BE2C (cell line): Measurements from ENCODE around the gene GTF2A1L.

Experiments
- DNase-seq: peaks from one replicate; pipeline ENCODE4 v3.0.0-alpha.2; 2020
- H3K27me3 ChIP-seq: fragments of 250-450 bp; sonication (Bioruptor Pico); 2 replicates; pipeline ENCODE4 v1.5.1; 2020; ENCODE audit warnings: mild to moderate bottlenecking
- H3K36me3 ChIP-seq: fragments of 250-450 bp; sonication (Bioruptor Pico); 2 replicates; pipeline ENCODE4 v1.5.1; 2020; ENCODE audit warnings: mild to moderate bottlenecking
- H3K4me1 ChIP-seq: fragments of 250-450 bp; sonication (Bioruptor Pico); 2 replicates; pipeline ENCODE4 v1.5.1; 2020
- H3K4me3 ChIP-seq: 2 replicates; pipeline ENCODE4 v1.5.1; 2011; ENCODE audit warnings: low read depth, low read length
- H3K9me3 ChIP-seq: fragments of 250-450 bp; sonication (Bioruptor Pico); 2 replicates; pipeline ENCODE4 v1.5.1; 2020
- CTCF ChIP-seq: IDR thresholded peaks from 2 replicates; pipeline ENCODE4 v1.5.1; 2012; ENCODE audit warnings: mild to moderate bottlenecking, low read depth, low read length

GTF2A1L gene

GRCh38 chr2:48712151-48712550 is 94.5 kb downstream of the GTF2A1L start:
- H3K27me3 ChIP-seq, result no peaks in the 10 kb centered on the region
- H3K36me3 ChIP-seq, result no peaks in the 10 kb centered on the region
- TF ChIP-seq CTCF, result no peak
- no peaks in the 10 kb centered on the region for H3K4me1 ChIP-seq
- H3K4me3 ChIP-seq, result no peak overlapping the region
- no peak for DNase-seq
- no peaks in the 10 kb centered on the region for H3K9me3 ChIP-seq

GRCh38 chr2:48713647-48714046 is 96.0 kb downstream of the GTF2A1L start:
- Histone ChIP-seq H3K4me3 (no peak overlapping the region), H3K36me3 (no peaks in the 10 kb centered on the region), H3K9me3 (no peaks in the 10 kb centered on the region), H3K4me1 (no peaks in the 10 kb centered on the region), H3K27me3 (no peaks in the 10 kb centered on the region)
- TF ChIP-seq CTCF, result no peak
- DNase-seq, result no peak

- H3K36me3 ChIP-seq, result no peaks in the 10 kb centered on the region
- no peak overlapping the region for H3K4me3 ChIP-seq
- no peaks in the 10 kb centered on the region for H3K27me3 ChIP-seq
- DNase-seq, result no peak
- no peaks in the 10 kb centered on the region for H3K4me1 ChIP-seq
- H3K9me3 ChIP-seq, result no peaks in the 10 kb centered on the region
- TF ChIP-seq CTCF, result no peak
Observed at GRCh38 chr2:48714245-48714644, 96.6 kb downstream of the GTF2A1L start.

- Histone ChIP-seq H3K9me3 (no peaks in the 10 kb centered on the region), H3K4me1 (no peaks in the 10 kb centered on the region), H3K4me3 (no peak overlapping the region), H3K36me3 (no peaks in the 10 kb centered on the region), H3K27me3 (no peaks in the 10 kb centered on the region)
- no peak for TF ChIP-seq CTCF
- no peak for DNase-seq
Observed at GRCh38 chr2:48715042-48715899, 97.6 kb downstream of the GTF2A1L start.

GRCh38 chr2:48715956-48716355 is 98.3 kb downstream of the GTF2A1L start:
- Histone ChIP-seq H3K36me3 (no peaks in the 10 kb centered on the region), H3K4me3 (no peak overlapping the region), H3K9me3 (no peaks in the 10 kb centered on the region), H3K27me3 (no peaks in the 10 kb centered on the region), H3K4me1 (no peaks in the 10 kb centered on the region)
- DNase-seq, result no peak
- no peak for TF ChIP-seq CTCF

- H3K4me3 ChIP-seq, result no peak overlapping the region
- H3K4me1 ChIP-seq, result no peaks in the 10 kb centered on the region
- DNase-seq, result no peak
- H3K27me3 ChIP-seq, result no peaks in the 10 kb centered on the region
- no peaks in the 10 kb centered on the region for H3K9me3 ChIP-seq
- no peak for TF ChIP-seq CTCF
- no peaks in the 10 kb centered on the region for H3K36me3 ChIP-seq
Observed at GRCh38 chr2:48717846-48718245, 100.2 kb downstream of the GTF2A1L start.
